GM18520 (cell line): ENCODE measurements around the gene LITAFD.

Experiments used
- ATAC-seq: cut with Tn5 transposase; IDR thresholded peaks from one replicate; pipeline ENCODE4 v1.9.1; 2021; ENCODE audit not compliant: unreplicated experiment

Gene LITAFD

DNA sequence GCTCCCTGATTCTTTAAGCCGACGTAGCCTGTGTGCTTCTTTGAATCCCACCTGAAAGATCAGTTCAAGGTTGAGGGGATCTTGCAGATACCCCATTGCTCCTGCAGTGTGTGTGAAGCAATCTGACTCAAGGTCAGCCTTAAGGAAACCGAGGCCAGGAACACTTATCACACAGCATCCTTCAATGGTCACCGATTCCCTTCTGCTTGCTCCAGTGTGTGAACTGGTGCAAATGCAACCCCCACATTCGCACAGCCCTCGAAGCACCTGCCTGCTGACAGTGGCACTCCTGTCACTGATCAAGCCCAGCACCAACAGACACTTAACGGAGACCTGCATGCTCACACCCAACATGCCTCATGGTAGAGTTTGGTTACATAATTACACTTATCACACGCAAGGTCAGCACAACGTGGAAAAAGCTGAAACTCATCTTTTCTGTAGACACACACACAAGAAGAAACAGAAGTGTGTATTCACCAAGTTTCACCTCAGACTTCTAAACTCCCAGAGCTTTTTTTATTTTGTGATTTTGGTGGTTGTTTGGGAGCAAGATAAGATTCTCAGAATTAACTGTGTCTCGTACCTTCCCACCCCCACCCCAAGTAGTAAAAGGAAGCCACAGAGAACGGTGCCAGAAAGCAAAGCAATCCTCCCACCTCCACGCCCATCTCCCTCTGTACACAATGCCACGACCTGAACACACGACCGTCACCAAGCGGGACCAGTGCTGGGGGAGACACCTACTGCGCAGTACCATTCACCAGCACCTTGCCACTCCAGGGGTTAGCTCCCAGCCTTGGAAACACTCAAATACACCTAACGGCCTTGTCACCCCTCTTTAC is 37.2 kb downstream of the LITAFD start:
- ATAC-seq: no peak

DNA sequence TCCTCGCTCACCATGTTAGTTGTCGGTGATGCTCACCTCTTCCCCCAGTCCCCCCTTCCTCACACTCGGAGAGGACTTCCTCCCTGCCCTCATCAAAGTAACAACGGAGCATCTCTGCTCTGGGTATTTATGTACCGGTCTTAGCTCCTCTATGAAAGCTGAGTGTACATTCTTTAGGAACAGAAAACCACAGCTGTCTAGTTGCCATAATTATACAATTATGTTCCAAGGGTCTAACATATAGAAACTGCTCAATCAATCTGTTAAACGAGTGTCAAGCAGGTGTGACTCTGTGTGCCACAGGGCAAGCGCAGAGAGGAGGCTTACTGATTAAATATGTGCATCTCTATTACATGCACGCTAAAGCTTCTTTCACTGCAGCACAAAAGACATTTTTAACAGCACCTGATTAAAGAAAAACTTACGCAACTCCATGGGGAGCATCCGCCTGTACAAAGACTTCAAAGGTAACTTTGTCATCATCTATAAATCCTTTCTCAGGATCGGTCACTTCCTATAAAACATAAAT is 37.8 kb downstream of the LITAFD start:
- no peak for ATAC-seq

DNA sequence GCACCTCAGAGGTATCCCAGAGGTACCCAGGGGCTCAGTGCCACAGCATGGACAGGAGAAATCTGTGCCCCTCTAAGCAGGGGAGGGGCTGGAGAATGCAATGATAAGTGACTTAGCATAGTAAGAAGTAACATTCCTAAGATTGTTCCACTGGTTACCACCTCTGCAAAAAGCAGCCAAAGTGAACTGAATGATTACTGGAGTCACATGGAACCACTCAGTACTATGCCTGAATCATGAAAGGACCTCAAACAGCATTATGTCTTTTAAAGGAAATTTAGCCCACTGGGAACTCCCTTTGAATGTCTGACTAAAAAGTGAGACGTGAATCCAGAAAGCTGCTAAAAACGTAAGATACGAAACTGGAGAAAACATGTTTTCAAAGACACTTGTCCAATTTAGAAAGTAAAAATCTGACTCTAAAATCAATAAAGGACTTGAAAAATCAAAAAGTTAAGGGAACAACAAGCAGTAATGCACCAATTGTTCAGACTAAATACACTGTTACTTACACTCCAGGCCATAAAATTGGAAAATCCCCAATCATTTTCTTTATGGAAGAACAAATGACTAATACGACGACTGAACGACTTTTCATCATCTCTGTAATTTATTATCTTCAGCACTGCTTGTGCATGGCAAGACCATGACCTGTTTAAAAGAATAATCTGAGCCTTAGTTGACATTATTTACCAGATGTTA is 38.6 kb downstream of the LITAFD start:
- no peak for ATAC-seq

DNA sequence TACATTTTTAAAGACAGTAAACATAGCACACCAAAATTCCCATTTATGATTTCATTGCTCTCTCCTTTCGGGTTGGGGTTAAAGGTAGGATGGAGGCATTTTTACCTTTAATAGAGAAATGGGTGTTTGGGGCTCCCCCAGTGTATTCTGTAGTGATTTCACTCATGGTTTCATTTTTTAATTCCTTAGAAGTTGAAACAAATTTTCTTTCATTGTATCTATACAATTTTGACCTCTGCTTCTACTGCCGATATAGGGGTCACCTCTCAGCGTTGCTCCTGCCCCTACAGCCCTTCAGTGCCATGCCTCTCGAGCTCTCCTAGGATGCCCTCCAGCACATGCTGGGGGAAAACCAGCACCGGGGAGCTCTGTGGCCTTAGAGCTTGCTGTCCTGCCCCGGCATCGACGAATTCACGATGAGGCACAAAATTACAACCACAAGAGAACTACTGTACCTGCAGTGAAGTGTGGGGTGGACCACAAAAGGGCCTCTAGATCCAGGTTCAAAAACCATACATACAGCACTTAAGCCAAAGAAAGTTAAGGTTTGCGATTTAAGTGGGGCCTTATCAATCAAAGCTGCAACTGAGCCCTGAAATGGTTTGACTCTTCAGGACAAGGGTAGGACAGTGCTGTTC is 39.3 kb downstream of the LITAFD start:
- no peak for ATAC-seq

DNA sequence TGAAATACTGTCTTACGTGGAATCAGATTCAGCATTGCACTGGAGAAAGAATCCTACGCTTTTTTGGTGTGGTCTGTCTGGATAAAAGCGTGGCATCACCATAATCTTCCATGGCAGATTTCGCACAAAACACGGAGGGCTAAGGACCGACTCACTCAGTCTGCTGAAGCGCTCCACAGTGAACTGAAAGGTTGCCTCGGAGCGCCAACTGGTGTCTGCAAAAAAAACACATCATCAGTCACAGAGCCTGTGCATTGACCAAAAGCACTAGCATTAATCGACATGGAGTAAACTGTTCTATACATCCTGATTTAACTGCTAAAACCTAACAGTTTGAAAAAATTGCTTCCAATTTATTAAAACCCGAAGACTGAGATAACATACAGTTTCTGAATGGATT is 41.0 kb downstream of the LITAFD start:
- no peak for ATAC-seq

DNA sequence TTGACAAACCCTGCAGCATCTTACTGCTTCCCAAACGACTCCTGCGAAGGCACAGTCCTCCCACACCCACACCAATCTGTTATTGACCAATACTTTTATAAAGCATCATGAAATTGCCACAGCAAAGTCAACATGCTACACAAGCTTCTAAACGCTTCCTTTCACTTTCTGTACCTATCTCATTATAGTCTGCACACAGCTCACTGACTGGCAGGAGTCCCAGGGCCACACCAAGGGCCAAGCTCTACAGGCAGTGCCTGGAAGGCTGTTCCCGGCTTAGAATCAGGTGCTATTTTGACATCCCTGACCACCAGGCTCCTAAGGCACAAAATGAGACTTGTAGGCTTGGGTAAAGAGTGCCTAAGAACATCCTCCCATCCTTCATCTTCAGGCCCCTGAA is 42.1 kb downstream of the LITAFD start:
- no peak for ATAC-seq

DNA sequence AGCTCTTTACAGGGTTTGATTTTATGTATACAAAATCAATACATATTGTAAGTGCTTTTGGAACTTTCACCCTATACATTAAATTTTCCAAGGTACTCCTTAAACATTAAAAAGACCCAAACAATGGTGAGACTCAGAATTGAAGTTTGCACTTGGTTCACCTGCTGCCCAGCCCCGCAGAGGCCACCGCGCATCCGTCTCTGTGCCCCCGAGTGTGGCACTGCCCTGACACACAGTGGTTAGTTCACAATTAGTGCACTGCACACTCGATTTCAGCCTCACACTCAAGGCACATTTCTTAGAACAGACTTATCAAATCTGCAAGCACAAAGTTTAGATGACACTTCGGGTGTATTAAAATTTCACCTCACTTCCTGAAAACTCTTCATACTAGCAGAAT is 43.3 kb downstream of the LITAFD start:
- no peak for ATAC-seq

DNA sequence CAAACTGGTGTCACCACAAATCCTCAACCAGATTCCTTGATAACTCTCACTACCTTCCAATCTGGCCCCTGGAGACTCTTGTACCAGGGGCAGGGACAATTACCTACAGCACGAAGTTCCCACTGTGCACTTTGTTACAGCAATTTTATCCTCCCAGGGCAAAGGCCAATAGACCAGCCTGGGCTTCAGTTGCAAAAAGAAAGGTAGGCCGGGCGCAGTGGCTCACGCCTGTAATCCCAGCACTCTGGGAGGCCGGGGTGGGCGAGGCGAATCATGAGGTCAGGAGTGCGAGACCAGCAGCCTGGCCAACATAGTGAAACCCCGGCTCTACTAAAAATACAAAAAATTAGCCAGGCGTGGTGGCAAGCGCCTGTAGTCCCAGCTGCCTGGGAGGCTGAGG is 44.7 kb downstream of the LITAFD start:
- ATAC-seq: no peak

DNA sequence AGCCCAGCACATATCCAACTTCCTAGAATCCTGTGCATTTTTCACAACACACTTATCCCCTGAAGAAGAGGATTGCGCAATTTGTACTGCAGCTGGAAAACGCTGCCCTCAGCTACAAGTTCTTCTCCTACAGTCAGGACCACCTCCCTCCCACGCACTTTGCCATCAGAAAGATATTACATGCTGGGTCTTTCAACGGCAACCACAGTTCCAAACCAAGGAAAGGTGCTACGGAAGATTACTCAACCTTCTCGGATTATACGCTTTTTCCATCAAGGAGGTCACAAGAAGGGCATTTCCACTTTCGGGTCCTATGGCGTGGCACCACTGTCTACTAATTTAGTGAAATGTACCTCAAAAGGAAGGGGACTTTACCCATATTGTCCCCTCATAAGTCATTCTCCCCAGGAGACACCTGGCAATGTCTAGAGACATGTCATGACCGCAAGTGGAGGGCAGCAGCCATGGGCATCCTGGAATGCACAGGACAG is 46.4 kb downstream of the LITAFD start:
- ATAC-seq: no peak

DNA sequence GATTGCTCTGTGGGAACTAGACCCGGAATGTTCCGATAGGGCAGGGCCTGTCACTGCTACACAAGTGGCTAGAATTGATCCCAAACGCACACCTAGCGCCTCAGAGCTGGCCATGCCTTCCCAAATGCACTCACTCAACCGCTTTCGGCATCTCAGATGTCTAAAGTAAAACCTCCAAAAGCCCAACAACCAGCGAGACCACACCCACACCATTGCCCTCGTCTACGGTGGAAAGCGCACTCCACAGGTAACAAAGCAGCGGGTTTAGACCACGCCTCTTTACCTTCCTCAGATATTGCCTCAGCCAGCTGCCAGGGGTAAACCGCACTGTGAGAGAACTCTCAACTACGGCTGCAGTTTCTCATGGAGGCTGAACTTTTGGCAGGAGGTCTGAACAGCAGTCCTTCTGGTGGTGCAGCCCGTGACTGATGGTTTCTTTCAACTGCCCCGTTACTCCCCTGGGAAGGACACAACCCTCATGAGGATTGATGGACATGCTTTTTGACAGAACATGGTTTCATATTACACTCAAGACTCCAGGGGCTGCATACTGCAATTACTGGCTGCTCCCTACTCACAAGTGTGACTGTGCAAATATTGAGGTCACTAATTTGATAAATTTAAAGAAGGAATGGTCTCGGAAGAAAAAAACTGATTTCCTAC is 47.1 kb downstream of the LITAFD start:
- no peak for ATAC-seq

DNA sequence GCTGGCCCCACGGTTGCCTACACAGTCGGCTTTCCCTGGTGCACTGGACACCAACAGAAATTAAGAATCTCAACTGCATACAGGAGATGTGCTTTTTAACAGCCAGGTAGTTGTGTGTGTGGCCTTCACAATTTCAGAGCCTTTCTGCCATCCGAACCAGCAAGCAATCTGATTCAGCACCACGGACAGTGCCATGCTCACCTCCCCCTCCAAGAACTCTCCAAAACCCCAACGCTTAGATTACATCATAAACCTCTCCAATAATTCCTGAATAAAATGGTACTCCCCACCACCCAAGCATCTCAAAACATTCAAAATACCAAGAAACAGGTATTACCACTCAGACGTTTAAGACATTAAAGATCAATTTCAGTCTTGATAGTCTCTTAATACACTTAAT is 49.7 kb downstream of the LITAFD start:
- ATAC-seq: no peak

DNA sequence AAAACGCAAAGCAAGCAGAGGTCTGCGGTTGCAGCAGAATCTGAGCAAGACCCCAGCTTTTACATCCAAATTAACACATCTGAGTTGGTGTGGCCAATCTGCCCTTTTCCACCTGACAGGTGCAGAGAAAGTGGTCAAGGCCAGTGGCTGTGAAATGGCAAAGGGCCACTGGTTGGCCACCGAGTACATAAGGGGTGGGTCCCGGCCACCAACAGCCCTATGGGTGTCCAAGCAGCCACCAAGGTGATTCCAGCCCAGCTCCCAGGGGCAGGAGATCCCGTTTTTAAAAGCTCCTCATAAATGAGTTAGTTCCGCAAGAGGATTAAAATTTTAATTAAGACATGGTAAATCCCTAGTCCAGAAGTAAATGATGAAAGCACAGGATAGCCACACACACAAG is 52.5 kb downstream of the LITAFD start:
- ATAC-seq: no peak
